Measurements from ENCODE around the gene TAB2. TPM values are rescaled to one million over a fixed set of nuclear protein-coding genes. Genes with fewer than 3 reads are reported as not detected.

The TAB2 gene
- total RNA-seq, 1 experiment from 2014 or later: 56.7 TPM

- Histone ChIP-seq H2AFZ (ENCODE audit: low read depth, low read length, poor library complexity, severe bottlenecking) (no peak overlapping the region), H3K9ac (ENCODE audit: low read length) (no peak overlapping the region), H4K20me1 (ENCODE audit: insufficient read depth) (no peaks in the 10 kb centered on the region), H3K9me2 (ENCODE audit: insufficient read depth) (no peaks in the 10 kb centered on the region), H3K79me2 (ENCODE audit: insufficient read depth, low read length) (no peaks in the 10 kb centered on the region), H3K4me1 (ENCODE audit: control insufficient read depth in 1 of 2, insufficient read depth in 2 of 2, low read length in 2 of 2) (no peaks in the 10 kb centered on the region), H3K36me3 (ENCODE audit: control insufficient read depth in 1 of 2, insufficient read depth in 2 of 2, low read length in 2 of 2) (no peaks in the 10 kb centered on the region), H3K9me3 (ENCODE audit: control insufficient read depth in 1 of 2, insufficient read depth in 1 of 2, low read depth in 1 of 2, low read length in 2 of 2) (no peaks in the 10 kb centered on the region), H3K27me3 (ENCODE audit: insufficient read depth, low read length) (no peaks in the 10 kb centered on the region), H3K4me2 (ENCODE audit: low read length) (no peak overlapping the region), H3K27ac (ENCODE audit: low read depth, low read length) (no peak overlapping the region), H3K4me3 (replicated peaks in 1 of 2; ENCODE audit: low read depth in 1 of 2, low read length in 2 of 2) (no peak overlapping the region)
- ChIA-PET RAD21 (ENCODE audit: low non-redundant PET in 1 of 2, low total read pairs in 2 of 2, uncharacterized antibody in 2 of 2, unreplicated experiment in 2 of 2) (no interaction called here), CTCF (no interaction called here), POLR2A (no interaction called here)
- TF ChIP-seq TCF7L2 (IDR thresholded peaks at IDR 0.05; ENCODE audit: borderline replicate concordance, extremely low read depth, insufficient read depth, insufficient read length) (no peak), ZBTB33 (IDR thresholded peaks at IDR 0.05; ENCODE audit: extremely low read depth, insufficient replicate concordance, low read length) (no peak), EZH2 (IDR thresholded peaks at IDR 0.05) (no peak), RAD21 (IDR thresholded peaks at IDR 0.05; ENCODE audit: low read depth) (no peak), CTCF (IDR thresholded peaks at IDR 0.05 in 2 of 3, conservative IDR thresholded peaks at IDR 0.05 in 1 of 3; ENCODE audit: borderline replicate concordance in 1 of 3, insufficient read depth in 1 of 3, low read depth in 2 of 3, low read length in 2 of 3) (no peak), MAX (IDR thresholded peaks at IDR 0.05) (no peak), ZNF274 (IDR thresholded peaks at IDR 0.05; ENCODE audit: low read depth, low read length) (no peak), EZH2phosphoT487 (IDR thresholded peaks at IDR 0.05; ENCODE audit: borderline replicate concordance) (no peak), REST (IDR thresholded peaks at IDR 0.05; ENCODE audit: low read depth) (no peak), POLR2AphosphoS5 (IDR thresholded peaks at IDR 0.05; ENCODE audit: low read depth, low read length) (no peak), CBX3 (IDR thresholded peaks at IDR 0.05; ENCODE audit: low read depth) (no peak), YY1 (IDR thresholded peaks at IDR 0.05; ENCODE audit: extremely low read depth, insufficient replicate concordance, low read depth, low read length) (no peak), CEBPB (IDR thresholded peaks at IDR 0.05; ENCODE audit: low read depth) (no peak), SP1 (IDR thresholded peaks at IDR 0.05; ENCODE audit: low read depth) (no peak), EGR1 (IDR thresholded peaks at IDR 0.05; ENCODE audit: low read depth) (no peak), FOSL1 (IDR thresholded peaks at IDR 0.05; ENCODE audit: low read depth) (no peak), SIN3A (IDR thresholded peaks at IDR 0.05; ENCODE audit: low read depth) (no peak), ELF1 (IDR thresholded peaks at IDR 0.05; ENCODE audit: borderline replicate concordance, low read depth) (no peak)
- no peak for ATAC-seq
- BruUV-seq (replicated peaks): no TSS peak
- DNase-seq (ENCODE audit: low read depth, low spot score): no peak
- intact Hi-C loops (cut with micrococcal nuclease): no loop called here
Observed at GRCh38 chr6:149445573-149445972, 128.1 kb downstream of the TAB2 start.

All from HCT116 (cell line).